Liver (tissue), 9 donors: ENCODE data around the gene RASSF1. TPM values are rescaled to one million over a fixed set of nuclear protein-coding genes. Genes with fewer than 3 reads are reported as not detected.

Source experiments
- DNase-seq: peaks from one replicate; pipeline ENCODE4 v3.0.0-alpha.2; 2017; ENCODE audit warnings: low spot score
- H3K27ac ChIP-seq, 2 donors: one replicate each; pipeline ENCODE4 v1.7.0; 2013; ENCODE audit warnings: inconsistent platforms in 2 of 2, low read length in 2 of 2, control low read depth in 1 of 2, low read depth in 1 of 2, mild to moderate bottlenecking in 1 of 2
- H3K27me3 ChIP-seq, 4 donors: one replicate each; pipeline versions ENCODE4 v1.6.1 to v1.7.0; 2013; ENCODE audit warnings: low read length in 3 of 4, inconsistent platforms in 1 of 4, mild to moderate bottlenecking in 1 of 4, moderate library complexity in 1 of 4; ENCODE audit not compliant: control insufficient read depth in 4 of 4, insufficient read depth in 4 of 4
- H3K36me3 ChIP-seq, 4 donors: one replicate each; pipeline versions ENCODE4 v1.6.1 to v1.7.0; 2013; ENCODE audit warnings: low read length in 3 of 4, mild to moderate bottlenecking in 3 of 4, low read depth in 1 of 4, moderate library complexity in 1 of 4; ENCODE audit not compliant: control insufficient read depth in 4 of 4, insufficient read depth in 3 of 4
- H3K4me1 ChIP-seq, 4 donors: one replicate each; pipeline versions ENCODE4 v1.6.1 to v1.7.0; 2013; ENCODE audit warnings: low read length in 3 of 4, mild to moderate bottlenecking in 3 of 4, moderate library complexity in 1 of 4; ENCODE audit not compliant: control insufficient read depth in 4 of 4, insufficient read depth in 4 of 4
- H3K4me3 ChIP-seq, 3 donors: one replicate each; pipeline versions ENCODE4 v1.6.1 to v1.7.0; 2013; ENCODE audit warnings: low read length in 3 of 3, control low read depth in 1 of 3, low read depth in 1 of 3, mild to moderate bottlenecking in 1 of 3
- H3K9ac ChIP-seq, 2 donors: one replicate each; pipeline ENCODE4 v1.7.0; 2013; ENCODE audit warnings: low read length in 2 of 2, mild to moderate bottlenecking in 2 of 2, moderate library complexity in 2 of 2, control low read depth in 1 of 2, low read depth in 1 of 2
- H3K9me3 ChIP-seq, 4 donors: one replicate each; pipeline versions ENCODE4 v1.6.1 to v1.7.0; 2013; ENCODE audit warnings: low read length in 3 of 4; ENCODE audit not compliant: control insufficient read depth in 4 of 4
- EGR1 ChIP-seq, 2 donors: IDR thresholded peaks; 2 replicates each; pipeline ENCODE4 v1.6.1; 2016 to 2018; ENCODE audit warnings: antibody characterized with exemption in 2 of 2, low read depth in 2 of 2
- FOXA1 ChIP-seq: IDR thresholded peaks from 2 replicates; pipeline ENCODE4 v1.6.1; 2016; ENCODE audit warnings: antibody characterized with exemption
- FOXA2 ChIP-seq: IDR thresholded peaks from 2 replicates; pipeline ENCODE4 v1.6.1; 2016; ENCODE audit warnings: antibody characterized with exemption
- GABPA ChIP-seq, 2 donors: IDR thresholded peaks in 1 of 2; conservative IDR thresholded peaks in 1 of 2; 2 replicates each; pipeline ENCODE4 v1.6.1; 2016; ENCODE audit warnings: antibody characterized with exemption in 2 of 2, mild to moderate bottlenecking in 1 of 2, moderate library complexity in 1 of 2
- HNF4A ChIP-seq, 2 donors: conservative IDR thresholded peaks; 2 replicates each; pipeline ENCODE4 v1.6.1; 2016; ENCODE audit warnings: antibody characterized with exemption in 2 of 2, mild to moderate bottlenecking in 2 of 2
- HNF4G ChIP-seq: IDR thresholded peaks from 2 replicates; pipeline ENCODE4 v1.6.1; 2016; ENCODE audit warnings: antibody characterized with exemption
- JUND ChIP-seq, 2 donors: IDR thresholded peaks; 2 replicates each; pipeline ENCODE4 v1.6.1; 2016; ENCODE audit warnings: antibody characterized with exemption in 2 of 2
- NR2F2 ChIP-seq: IDR thresholded peaks from 2 replicates; pipeline ENCODE4 v1.6.1; 2016; ENCODE audit warnings: antibody characterized with exemption
- RAD21 ChIP-seq, 2 donors: IDR thresholded peaks; 2 replicates each; pipeline ENCODE4 v1.6.1; 2016; ENCODE audit warnings: antibody characterized with exemption in 2 of 2, mild to moderate bottlenecking in 2 of 2
- RXRA ChIP-seq, 2 donors: IDR thresholded peaks; 2 replicates each; pipeline ENCODE4 v1.6.1; 2017 to 2018; ENCODE audit warnings: antibody characterized with exemption in 2 of 2, mild to moderate bottlenecking in 1 of 2
- SP1 ChIP-seq: IDR thresholded peaks from 2 replicates; pipeline ENCODE4 v1.6.1; 2018; ENCODE audit warnings: antibody characterized with exemption, mild to moderate bottlenecking
- TAF1 ChIP-seq: conservative IDR thresholded peaks from 2 replicates; pipeline ENCODE4 v1.6.1; 2016; ENCODE audit warnings: antibody characterized with exemption, mild to moderate bottlenecking
- YY1 ChIP-seq: IDR thresholded peaks from 2 replicates; pipeline ENCODE4 v1.6.1; 2016; ENCODE audit warnings: antibody characterized with exemption, mild to moderate bottlenecking
- ZBTB33 ChIP-seq: IDR thresholded peaks from 2 replicates; pipeline ENCODE4 v1.6.1; 2016; ENCODE audit warnings: antibody characterized with exemption
- WGBS: extraction: QIAGEN DNeasy Blood & Tissue Kit; methylation state at CpG from one replicate; pipeline ENCODE4 v1.1.7; 2013; 5-methylcytosine and 5-hydroxymethylcytosine counted together
- polyA plus RNA-seq, 2 donors: library from polyadenylated mRNA; stranded (reverse) in 1 of 2; unstranded in 1 of 2; fragments of 200-250 nt in 1 of 2; fragments of >200 nt in 1 of 2; fragmentation: Nextera tagmentation in 1 of 2; extraction: Ambion mirVana in 1 of 2; gene quantifications; one replicate each; pipeline versions ENCODE4 v1.2.1 to v1.2.3, GENCODE V29; 2013 to 2015
- total RNA-seq, 2 donors: library from RNA; depleted of rRNA; stranded (reverse); fragments of >200 nt; gene quantifications; one replicate each; pipeline ENCODE4 v1.2.3, GENCODE V29; 2014
- TF ChIP-seq, protein P1 (sequence below): IDR thresholded peaks from 2 replicates; pipeline ENCODE4 v1.6.1; 2016; ENCODE audit warnings: antibody characterized with exemption
- TF ChIP-seq, protein P2 (sequence below): fragments of 150-350 bp; IDR thresholded peaks from 2 replicates; pipeline ENCODE4 v1.5.1; 2017; ENCODE audit warnings: improper control_type of control experiment, low read depth, low read length; ENCODE audit not compliant: missing input control
- TF ChIP-seq, protein P3 (sequence below): IDR thresholded peaks from 2 replicates; pipeline ENCODE4 v1.6.1; 2016; ENCODE audit warnings: antibody characterized with exemption, mild to moderate bottlenecking
- TF ChIP-seq, protein P4 (sequence below): IDR thresholded peaks from 2 replicates; pipeline ENCODE4 v1.6.1; 2016; ENCODE audit warnings: antibody characterized with exemption
- donor health status: healthy.
- donor health status: healthy.
- donor health status: healthy.
- donor health status: healthy.
- donor health status: healthy.

Gene RASSF1
- total and polyA plus RNA-seq, 4 donors: 6.5 to 13.2 (median 11.2) TPM

- WGBS: under 1% methylated on average over 79 of the region's 79 CpGs
- DNase-seq: peak; percentile 94
- H3K9ac ChIP-seq: peak overlapping the region; percentile 78 to 99
- H3K27me3 ChIP-seq: no peaks in the 10 kb centered on the region
- peaks cover 8 to 46% (median 20%) of the 10 kb centered on the region in 4 donors for H3K4me1 ChIP-seq
- peak overlapping the region; percentile 92 to 99 for H3K27ac ChIP-seq
- H3K36me3 ChIP-seq: no peaks in the 10 kb centered on the region
- peak overlapping the region; percentile 70 to 94 (median 70) for H3K4me3 ChIP-seq
- H3K9me3 ChIP-seq: no peaks in the 10 kb centered on the region
- TF ChIP-seq, protein P1, sequence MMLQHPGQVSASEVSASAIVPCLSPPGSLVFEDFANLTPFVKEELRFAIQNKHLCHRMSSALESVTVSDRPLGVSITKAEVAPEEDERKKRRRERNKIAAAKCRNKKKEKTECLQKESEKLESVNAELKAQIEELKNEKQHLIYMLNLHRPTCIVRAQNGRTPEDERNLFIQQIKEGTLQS: no peak
- peak; percentile 75 for TF ChIP-seq SP1
- TF ChIP-seq RAD21 (IDR thresholded peaks at IDR 0.05): no peak
- no peak for TF ChIP-seq FOXA2
- TF ChIP-seq JUND (IDR thresholded peaks at IDR 0.05): peak; percentile 96 to 98
- TF ChIP-seq, protein P2, sequence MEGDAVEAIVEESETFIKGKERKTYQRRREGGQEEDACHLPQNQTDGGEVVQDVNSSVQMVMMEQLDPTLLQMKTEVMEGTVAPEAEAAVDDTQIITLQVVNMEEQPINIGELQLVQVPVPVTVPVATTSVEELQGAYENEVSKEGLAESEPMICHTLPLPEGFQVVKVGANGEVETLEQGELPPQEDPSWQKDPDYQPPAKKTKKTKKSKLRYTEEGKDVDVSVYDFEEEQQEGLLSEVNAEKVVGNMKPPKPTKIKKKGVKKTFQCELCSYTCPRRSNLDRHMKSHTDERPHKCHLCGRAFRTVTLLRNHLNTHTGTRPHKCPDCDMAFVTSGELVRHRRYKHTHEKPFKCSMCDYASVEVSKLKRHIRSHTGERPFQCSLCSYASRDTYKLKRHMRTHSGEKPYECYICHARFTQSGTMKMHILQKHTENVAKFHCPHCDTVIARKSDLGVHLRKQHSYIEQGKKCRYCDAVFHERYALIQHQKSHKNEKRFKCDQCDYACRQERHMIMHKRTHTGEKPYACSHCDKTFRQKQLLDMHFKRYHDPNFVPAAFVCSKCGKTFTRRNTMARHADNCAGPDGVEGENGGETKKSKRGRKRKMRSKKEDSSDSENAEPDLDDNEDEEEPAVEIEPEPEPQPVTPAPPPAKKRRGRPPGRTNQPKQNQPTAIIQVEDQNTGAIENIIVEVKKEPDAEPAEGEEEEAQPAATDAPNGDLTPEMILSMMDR: no peak
- TF ChIP-seq, protein P3, sequence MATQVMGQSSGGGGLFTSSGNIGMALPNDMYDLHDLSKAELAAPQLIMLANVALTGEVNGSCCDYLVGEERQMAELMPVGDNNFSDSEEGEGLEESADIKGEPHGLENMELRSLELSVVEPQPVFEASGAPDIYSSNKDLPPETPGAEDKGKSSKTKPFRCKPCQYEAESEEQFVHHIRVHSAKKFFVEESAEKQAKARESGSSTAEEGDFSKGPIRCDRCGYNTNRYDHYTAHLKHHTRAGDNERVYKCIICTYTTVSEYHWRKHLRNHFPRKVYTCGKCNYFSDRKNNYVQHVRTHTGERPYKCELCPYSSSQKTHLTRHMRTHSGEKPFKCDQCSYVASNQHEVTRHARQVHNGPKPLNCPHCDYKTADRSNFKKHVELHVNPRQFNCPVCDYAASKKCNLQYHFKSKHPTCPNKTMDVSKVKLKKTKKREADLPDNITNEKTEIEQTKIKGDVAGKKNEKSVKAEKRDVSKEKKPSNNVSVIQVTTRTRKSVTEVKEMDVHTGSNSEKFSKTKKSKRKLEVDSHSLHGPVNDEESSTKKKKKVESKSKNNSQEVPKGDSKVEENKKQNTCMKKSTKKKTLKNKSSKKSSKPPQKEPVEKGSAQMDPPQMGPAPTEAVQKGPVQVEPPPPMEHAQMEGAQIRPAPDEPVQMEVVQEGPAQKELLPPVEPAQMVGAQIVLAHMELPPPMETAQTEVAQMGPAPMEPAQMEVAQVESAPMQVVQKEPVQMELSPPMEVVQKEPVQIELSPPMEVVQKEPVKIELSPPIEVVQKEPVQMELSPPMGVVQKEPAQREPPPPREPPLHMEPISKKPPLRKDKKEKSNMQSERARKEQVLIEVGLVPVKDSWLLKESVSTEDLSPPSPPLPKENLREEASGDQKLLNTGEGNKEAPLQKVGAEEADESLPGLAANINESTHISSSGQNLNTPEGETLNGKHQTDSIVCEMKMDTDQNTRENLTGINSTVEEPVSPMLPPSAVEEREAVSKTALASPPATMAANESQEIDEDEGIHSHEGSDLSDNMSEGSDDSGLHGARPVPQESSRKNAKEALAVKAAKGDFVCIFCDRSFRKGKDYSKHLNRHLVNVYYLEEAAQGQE: peak; percentile 63
- TF ChIP-seq HNF4A (conservative IDR thresholded peaks at IDR 0.05): peak; percentile 19 to 29
- peak in 1 of 2 donors; percentile 55 for TF ChIP-seq GABPA (IDR thresholded peaks at IDR 0.05 in 1 of 2, conservative IDR thresholded peaks at IDR 0.05 in 1 of 2)
- TF ChIP-seq NR2F2: no peak
- peak; percentile 46 for TF ChIP-seq TAF1
- peak; percentile 65 for TF ChIP-seq YY1
- TF ChIP-seq HNF4G: no peak
- TF ChIP-seq EGR1 (IDR thresholded peaks at IDR 0.05; ENCODE audit: low read depth in 2 of 2): peak; percentile 93 to 94
- no peak for TF ChIP-seq ZBTB33
- TF ChIP-seq FOXA1: no peak
- TF ChIP-seq, protein P4, sequence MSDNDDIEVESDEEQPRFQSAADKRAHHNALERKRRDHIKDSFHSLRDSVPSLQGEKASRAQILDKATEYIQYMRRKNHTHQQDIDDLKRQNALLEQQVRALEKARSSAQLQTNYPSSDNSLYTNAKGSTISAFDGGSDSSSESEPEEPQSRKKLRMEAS: peak; percentile 24
- peak in 1 of 2 donors; percentile 35 for TF ChIP-seq RXRA (IDR thresholded peaks at IDR 0.05)
Measured at GRCh38 chr3:50337175-50337861, 3.3 kb downstream of the RASSF1 start.
